BLaER1 treated with 17β-estradiol and CSF1 and Interleukin-3, amounts not matched to agents 10 nM and 100 nM (cell line): ENCODE results near the gene TNF.

ENCODE experiments used
- H3K27ac ChIP-seq, 11 experiments: shearing (Covaris generic); formaldehyde crosslinking; 2 replicates each; pipeline ENCODE4 v1.8.1; 2022
- H3K27me3 ChIP-seq, 11 experiments: shearing (Covaris generic); formaldehyde crosslinking; 2 replicates each; pipeline ENCODE4 v1.8.1; 2022
- H3K36me3 ChIP-seq, 11 experiments: shearing (Covaris generic); formaldehyde crosslinking; 2 replicates each; pipeline ENCODE4 v1.8.1; 2022
- H3K4me1 ChIP-seq, 10 experiments: shearing (Covaris generic); formaldehyde crosslinking; 2 replicates each; pipeline ENCODE4 v1.8.1; 2022
- H3K4me2 ChIP-seq, 11 experiments: shearing (Covaris generic); formaldehyde crosslinking; 2 replicates each; pipeline ENCODE4 v1.8.1; 2022
- H3K4me3 ChIP-seq, 10 experiments: shearing (Covaris generic); formaldehyde crosslinking; 2 replicates each; pipeline ENCODE4 v1.8.1; 2022
- H3K9ac ChIP-seq, 11 experiments: shearing (Covaris generic); formaldehyde crosslinking; 2 replicates each; pipeline ENCODE4 v1.8.1; 2022
- H3K9me3 ChIP-seq, 11 experiments: shearing (Covaris generic); formaldehyde crosslinking; replicated peaks in 1 of 11; 2 replicates each; pipeline ENCODE4 v1.8.1; 2022
- H4K20me1 ChIP-seq, 11 experiments: shearing (Covaris generic); formaldehyde crosslinking; 2 replicates each; pipeline ENCODE4 v1.8.1; 2022
- Cebpa-rat ChIP-seq, 11 experiments: shearing (Covaris generic); IDR thresholded peaks; 2 replicates each; pipeline ENCODE4 v1.8.1; 2022

Gene TNF

DNA sequence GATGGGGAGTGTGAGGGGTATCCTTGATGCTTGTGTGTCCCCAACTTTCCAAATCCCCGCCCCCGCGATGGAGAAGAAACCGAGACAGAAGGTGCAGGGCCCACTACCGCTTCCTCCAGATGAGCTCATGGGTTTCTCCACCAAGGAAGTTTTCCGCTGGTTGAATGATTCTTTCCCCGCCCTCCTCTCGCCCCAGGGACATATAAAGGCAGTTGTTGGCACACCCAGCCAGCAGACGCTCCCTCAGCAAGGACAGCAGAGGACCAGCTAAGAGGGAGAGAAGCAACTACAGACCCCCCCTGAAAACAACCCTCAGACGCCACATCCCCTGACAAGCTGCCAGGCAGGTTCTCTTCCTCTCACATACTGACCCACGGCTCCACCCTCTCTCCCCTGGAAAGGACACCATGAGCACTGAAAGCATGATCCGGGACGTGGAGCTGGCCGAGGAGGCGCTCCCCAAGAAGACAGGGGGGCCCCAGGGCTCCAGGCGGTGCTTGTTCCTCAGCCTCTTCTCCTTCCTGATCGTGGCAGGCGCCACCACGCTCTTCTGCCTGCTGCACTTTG is at the start of gene TNF:
TSS of gene TNF (plus strand) at position 231 of the 567 bp plus-strand sequence. CDS start at position 408, 177 bp downstream.
- Histone ChIP-seq H3K4me3 (peak within 1 kb of the TSS; percentile 71 to 89 (median 85)), H3K9me3 (no peaks in the 10 kb centered on the region), H3K4me2 (peak within 1 kb of the TSS; percentile 90 to 100 (median 96)), H3K4me1 (peaks cover 83 to 99% (median 97%) of the 10 kb centered on the region in 10 experiments), H3K36me3 (peaks cover 18 to 28% (median 26%) of the 10 kb centered on the region in 11 experiments), H3K27ac (peak within 1 kb of the TSS; percentile 58 to 93 (median 86); a peak in 21 of 22 replicates), H4K20me1 (peaks cover 0 to 31% (median 17%) of the 10 kb centered on the region in 11 experiments; a peak in 15 of 22 replicates), H3K9ac (peak within 1 kb of the TSS; percentile 82 to 94 (median 87)), H3K27me3 (no peaks in the 10 kb centered on the region)
- TF ChIP-seq Cebpa-rat (IDR thresholded peaks at IDR 0.05), result peak in 1 of 11 experiments; percentile 55; a peak in 1 of 22 replicates

DNA sequence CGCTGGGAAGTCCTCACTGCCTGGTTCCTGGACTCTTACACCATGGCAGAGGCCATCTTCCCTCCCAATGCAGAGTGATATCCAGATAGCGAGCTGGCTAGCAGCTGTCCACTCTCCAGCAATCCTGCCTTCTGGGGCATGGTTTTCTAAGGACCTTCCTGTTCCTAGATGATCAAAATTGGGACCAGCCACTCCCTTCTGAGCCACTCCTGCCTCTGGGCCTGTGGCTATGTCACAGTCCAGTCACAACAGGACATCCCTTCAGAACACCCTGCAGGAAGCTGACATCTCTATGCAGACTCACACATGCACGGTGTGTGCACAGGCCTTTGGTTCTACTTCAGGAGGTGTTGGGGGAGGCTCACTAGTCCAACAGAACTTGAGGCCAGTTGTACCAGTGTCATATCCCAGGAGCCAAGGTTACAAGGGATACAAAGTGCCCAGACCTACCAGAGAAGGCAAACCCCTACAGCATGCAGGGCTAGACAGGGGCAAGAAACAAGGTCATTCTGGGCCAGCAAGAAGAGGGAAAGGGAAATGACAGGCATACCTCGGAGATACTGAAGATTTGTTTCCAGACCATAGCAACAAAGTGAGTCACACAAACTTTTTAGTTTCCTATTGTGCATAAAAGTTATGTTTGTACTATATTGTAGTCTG is 49.3 kb upstream of the TNF start:
- Histone ChIP-seq H3K9ac (peak overlapping the region in 1 of 11 experiments; percentile 19; a peak in 1 of 22 replicates), H3K27ac (peak overlapping the region in 1 of 11 experiments; percentile 25; a peak in 2 of 22 replicates), H3K4me3 (no peak overlapping the region), H3K9me3 (no peaks in the 10 kb centered on the region), H3K36me3 (peaks cover 16 to 22% (median 18%) of the 10 kb centered on the region in 11 experiments), H4K20me1 (peaks cover 17 to 44% (median 27%) of the 10 kb centered on the region in 11 experiments), H3K27me3 (no peaks in the 10 kb centered on the region), H3K4me1 (peaks cover 0 to 11% (median 0%) of the 10 kb centered on the region in 10 experiments; a peak in 4 of 20 replicates), H3K4me2 (peak overlapping the region in 1 of 11 experiments; percentile 35; a peak in 1 of 22 replicates)
- no peak for TF ChIP-seq Cebpa-rat (IDR thresholded peaks at IDR 0.05)

DNA sequence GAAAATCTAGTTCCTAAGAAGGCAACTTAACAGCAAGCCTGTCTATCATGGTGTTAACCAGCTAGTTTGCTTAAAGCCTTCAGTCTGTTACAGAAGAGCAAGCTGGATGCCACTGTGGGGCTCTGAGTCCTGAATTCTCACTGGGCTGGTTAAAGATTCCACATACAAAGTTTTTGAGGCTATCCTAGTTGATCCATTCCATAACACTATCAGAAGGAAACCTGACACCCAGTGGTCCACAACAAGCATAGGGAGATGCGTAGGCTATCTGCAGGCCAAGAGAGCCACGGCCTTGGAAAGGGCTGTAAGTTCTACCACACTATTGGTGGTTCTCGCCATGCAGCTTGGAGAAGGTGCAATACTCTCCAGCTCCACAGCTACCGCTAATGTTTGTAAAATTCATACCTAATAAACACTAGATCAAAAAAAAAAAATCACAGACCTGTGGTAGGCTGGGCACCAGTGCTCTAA is 47.0 kb upstream of the TNF start:
- Histone ChIP-seq H3K27ac (no peak overlapping the region), H3K36me3 (peaks cover 38 to 45% (median 40%) of the 10 kb centered on the region in 11 experiments), H4K20me1 (peaks cover 38 to 67% (median 49%) of the 10 kb centered on the region in 11 experiments), H3K9ac (no peak overlapping the region), H3K4me2 (no peak overlapping the region), H3K4me1 (peaks cover 0 to 11% (median 0%) of the 10 kb centered on the region in 10 experiments; a peak in 5 of 20 replicates), H3K4me3 (no peak overlapping the region), H3K9me3 (no peaks in the 10 kb centered on the region), H3K27me3 (no peaks in the 10 kb centered on the region)
- TF ChIP-seq Cebpa-rat (IDR thresholded peaks at IDR 0.05), result no peak

DNA sequence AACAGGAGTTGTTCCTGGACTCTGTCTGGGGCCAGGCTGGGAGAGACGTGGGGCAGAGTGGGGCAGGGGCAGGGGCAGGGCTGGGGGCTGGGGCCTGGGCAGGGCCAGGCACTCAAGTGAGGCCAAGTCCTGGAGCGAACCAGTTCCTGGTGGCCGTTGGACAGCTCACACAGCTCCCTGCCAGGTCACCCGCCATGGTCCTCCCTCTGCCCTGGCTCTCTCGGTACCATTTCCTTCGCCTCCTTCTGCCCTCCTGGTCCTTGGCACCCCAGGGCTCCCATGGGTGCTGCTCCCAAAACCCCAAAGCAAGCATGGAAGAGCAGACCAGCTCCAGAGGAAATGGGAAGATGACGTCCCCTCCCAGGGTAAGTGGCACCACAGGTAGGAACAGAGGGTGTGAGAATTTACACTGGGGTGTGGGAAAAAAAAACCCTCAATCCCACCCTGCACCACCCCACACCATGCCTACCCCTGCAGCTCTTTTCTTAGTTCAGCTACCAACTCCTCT is 46.5 kb upstream of the TNF start, which contains the start of gene MCCD1:
TSS of gene MCCD1 (plus strand) at position 142 of the 508 bp plus-strand sequence. CDS start at position 195, 53 bp downstream.
- TF ChIP-seq Cebpa-rat (IDR thresholded peaks at IDR 0.05), result no peak
- Histone ChIP-seq H3K4me1 (peaks cover 0 to 11% (median 0%) of the 10 kb centered on the region in 10 experiments; a peak in 6 of 20 replicates), H3K9me3 (no peaks in the 10 kb centered on the region), H3K9ac (no peak within 1 kb of the TSS; a peak in 1 of 22 replicates), H3K4me3 (no peak within 1 kb of the TSS), H3K4me2 (no peak within 1 kb of the TSS), H3K27ac (no peak within 1 kb of the TSS), H3K36me3 (peaks cover 43 to 51% (median 46%) of the 10 kb centered on the region in 11 experiments), H4K20me1 (peaks cover 43 to 72% (median 55%) of the 10 kb centered on the region in 11 experiments), H3K27me3 (no peaks in the 10 kb centered on the region)

DNA sequence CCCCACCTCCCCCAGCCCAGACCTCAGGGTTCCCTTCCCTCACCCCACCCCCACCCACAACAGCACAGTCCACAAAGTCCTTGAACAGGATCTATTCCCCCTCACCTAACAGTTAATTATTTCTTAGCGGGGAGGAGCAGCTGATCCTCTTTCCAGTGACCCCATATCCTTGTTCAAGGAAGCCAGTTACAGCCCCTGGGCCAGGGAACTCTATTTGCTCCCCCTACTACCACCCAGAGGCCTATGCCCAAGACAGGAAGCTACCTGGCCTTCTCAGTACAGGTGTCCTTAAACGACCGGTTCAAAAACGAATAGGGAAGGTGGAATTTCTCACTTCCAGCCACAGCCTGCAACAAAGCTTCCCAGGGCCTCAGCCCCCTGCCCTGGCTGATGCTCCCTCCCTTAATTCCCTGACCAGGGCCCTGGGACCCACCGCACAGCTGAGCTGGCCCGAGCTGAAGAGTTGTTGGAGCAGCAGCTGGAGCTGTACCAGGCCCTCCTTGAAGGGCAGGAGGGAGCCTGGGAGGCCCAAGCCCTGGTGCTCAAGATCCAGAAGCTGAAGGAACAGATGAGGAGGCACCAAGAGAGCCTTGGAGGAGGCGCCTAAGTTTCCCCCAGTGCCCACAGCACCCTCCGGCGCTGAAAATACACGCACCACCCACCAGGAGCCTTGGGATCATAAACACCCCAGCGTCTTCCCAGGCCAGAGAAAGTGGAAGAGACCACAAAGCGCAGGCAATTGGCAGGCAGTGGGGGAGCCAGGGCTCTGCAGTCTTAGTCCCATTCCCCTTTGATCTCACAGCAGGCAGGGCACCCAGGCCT is 45.8 kb upstream of the TNF start:
- no peak for TF ChIP-seq Cebpa-rat (IDR thresholded peaks at IDR 0.05)
- H3K4me2 ChIP-seq, result no peak overlapping the region
- H3K9me3 ChIP-seq, result no peaks in the 10 kb centered on the region
- no peak overlapping the region; a peak in 1 of 22 replicates for H3K9ac ChIP-seq
- peaks cover 50 to 57% (median 52%) of the 10 kb centered on the region in 11 experiments for H3K36me3 ChIP-seq
- H3K27me3 ChIP-seq, result no peaks in the 10 kb centered on the region
- H3K4me1 ChIP-seq, result peaks cover 0 to 17% (median 3%) of the 10 kb centered on the region in 10 experiments; a peak in 9 of 20 replicates
- peaks cover 50 to 79% (median 61%) of the 10 kb centered on the region in 11 experiments for H4K20me1 ChIP-seq
- no peak overlapping the region for H3K27ac ChIP-seq
- no peak overlapping the region for H3K4me3 ChIP-seq

DNA sequence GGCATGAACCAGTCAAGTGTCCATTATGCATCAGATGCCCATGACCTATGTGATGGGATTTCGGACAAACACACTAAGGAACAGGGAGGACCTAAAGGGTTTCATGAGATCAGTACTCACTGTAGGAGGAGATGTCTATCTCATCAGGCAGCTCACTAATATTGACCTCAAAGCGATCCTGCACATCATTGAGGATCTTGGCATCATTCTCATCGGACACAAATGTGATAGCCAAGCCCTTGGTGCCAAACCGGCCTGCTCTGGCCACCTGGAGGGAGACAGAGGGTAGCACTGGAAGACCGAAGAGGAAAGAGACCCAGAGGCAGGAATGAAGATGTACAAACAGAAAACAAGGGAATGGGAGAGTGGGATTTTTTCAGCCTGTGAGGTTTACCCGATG is 44.7 kb upstream of the TNF start:
- H3K36me3 ChIP-seq, result peaks cover 61 to 68% (median 64%) of the 10 kb centered on the region in 11 experiments
- H3K27me3 ChIP-seq, result no peaks in the 10 kb centered on the region
- no peak overlapping the region for H3K4me3 ChIP-seq
- no peak for TF ChIP-seq Cebpa-rat (IDR thresholded peaks at IDR 0.05)
- H3K9ac ChIP-seq, result no peak overlapping the region
- no peak overlapping the region for H3K27ac ChIP-seq
- no peaks in the 10 kb centered on the region for H3K9me3 ChIP-seq
- H4K20me1 ChIP-seq, result peaks cover 61 to 90% (median 72%) of the 10 kb centered on the region in 11 experiments
- peaks cover 0 to 27% (median 7%) of the 10 kb centered on the region in 10 experiments; a peak in 9 of 20 replicates for H3K4me1 ChIP-seq
- no peak overlapping the region for H3K4me2 ChIP-seq

DNA sequence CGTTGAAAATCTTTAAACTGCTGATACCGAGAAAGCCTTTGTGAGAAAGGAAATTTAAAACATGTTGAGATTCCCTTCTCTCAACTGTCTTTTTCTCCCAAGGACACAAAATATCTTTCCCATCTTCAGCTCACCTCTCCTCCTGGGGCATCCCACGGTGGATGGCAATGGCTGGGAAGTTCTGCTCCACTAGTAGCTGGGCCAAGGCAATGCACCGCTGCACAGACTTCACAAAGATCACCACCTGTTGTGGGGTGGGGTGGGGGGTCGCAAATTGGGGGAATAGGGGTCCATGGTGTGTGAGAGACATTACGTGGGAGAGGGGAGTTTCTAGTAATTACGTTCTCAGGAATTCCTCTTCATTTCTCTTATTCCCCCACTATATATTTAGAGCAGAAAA is 44.2 kb upstream of the TNF start:
- Histone ChIP-seq H3K4me1 (peaks cover 0 to 27% (median 8%) of the 10 kb centered on the region in 10 experiments; a peak in 12 of 20 replicates), H3K9ac (no peak overlapping the region), H3K27me3 (no peaks in the 10 kb centered on the region), H3K27ac (no peak overlapping the region), H3K36me3 (peaks cover 66 to 73% (median 69%) of the 10 kb centered on the region in 11 experiments), H4K20me1 (peaks cover 66 to 95% (median 78%) of the 10 kb centered on the region in 11 experiments), H3K9me3 (no peaks in the 10 kb centered on the region), H3K4me3 (no peak overlapping the region), H3K4me2 (no peak overlapping the region)
- TF ChIP-seq Cebpa-rat (IDR thresholded peaks at IDR 0.05), result no peak
